H9 (cell line): ENCODE results near the gene LRRC63. TPM values are rescaled to one million over a fixed set of nuclear protein-coding genes. Genes with fewer than 3 reads are reported as not detected.

Experiments used
- DNase-seq: peaks from one replicate; pipeline ENCODE4 v3.0.0-alpha.2; 2017
- H2AFZ ChIP-seq: one replicate; pipeline ENCODE4 v1.6.1; 2013; ENCODE audit warnings: mild to moderate bottlenecking, low read length, control low read depth, moderate library complexity
- H2AK5ac ChIP-seq: 2 replicates; pipeline ENCODE4 v1.6.1; 2013; ENCODE audit warnings: low read length, control low read depth, mixed read lengths; ENCODE audit not compliant: insufficient read length
- H2BK120ac ChIP-seq: one replicate; pipeline ENCODE4 v1.6.1; 2013; ENCODE audit warnings: low read depth, mild to moderate bottlenecking, low read length, control low read depth, inconsistent platforms; ENCODE audit not compliant: poor library complexity, severe bottlenecking
- H2BK12ac ChIP-seq: 2 replicates; pipeline ENCODE4 v1.6.1; 2013; ENCODE audit warnings: low read length, control low read depth, mixed read lengths, low read depth; ENCODE audit not compliant: insufficient read length
- H2BK15ac ChIP-seq: 2 replicates; pipeline ENCODE4 v1.6.1; 2013; ENCODE audit warnings: low read depth, low read length, control low read depth
- H2BK20ac ChIP-seq: one replicate; pipeline ENCODE4 v1.6.1; 2013; ENCODE audit warnings: low read depth, mild to moderate bottlenecking, low read length, control low read depth, inconsistent platforms; ENCODE audit not compliant: poor library complexity, severe bottlenecking
- H2BK5ac ChIP-seq: 2 replicates; pipeline ENCODE4 v1.6.1; 2013; ENCODE audit warnings: low read length, control low read depth, mixed read lengths; ENCODE audit not compliant: insufficient read length
- H3K14ac ChIP-seq: 2 replicates; pipeline ENCODE4 v1.6.1; 2013; ENCODE audit warnings: low read length, control low read depth; ENCODE audit not compliant: insufficient read depth
- H3K18ac ChIP-seq: 2 replicates; pipeline ENCODE4 v1.6.1; 2013; ENCODE audit warnings: low read depth, mild to moderate bottlenecking, mixed read lengths, low read length, control low read depth; ENCODE audit not compliant: insufficient read length
- H3K23ac ChIP-seq: 2 replicates; pipeline ENCODE4 v1.6.1; 2013; ENCODE audit warnings: low read length, control low read depth, mixed read lengths, low read depth; ENCODE audit not compliant: insufficient read length
- H3K23me2 ChIP-seq: 2 replicates; pipeline ENCODE4 v1.6.1; 2013; ENCODE audit warnings: low read depth, mild to moderate bottlenecking, mixed read lengths, low read length, control low read depth; ENCODE audit not compliant: insufficient read length, poor library complexity, severe bottlenecking
- H3K27ac ChIP-seq: 2 replicates; pipeline ENCODE4 v1.5.1; 2013; ENCODE audit warnings: low read length, control low read depth, mixed read lengths, low read depth; ENCODE audit not compliant: insufficient read length
- H3K27me3 ChIP-seq: 2 replicates; pipeline ENCODE4 v1.6.1; 2013; ENCODE audit warnings: low read length, control low read depth, inconsistent platforms; ENCODE audit not compliant: insufficient read depth
- H3K4ac ChIP-seq: 2 replicates; pipeline ENCODE4 v1.6.1; 2013; ENCODE audit warnings: low read depth, mild to moderate bottlenecking, control low read depth, inconsistent platforms, low read length, moderate library complexity
- H3K4me1 ChIP-seq: 2 replicates; pipeline ENCODE4 v1.6.1; 2013; ENCODE audit warnings: low read length, control low read depth, inconsistent platforms; ENCODE audit not compliant: insufficient read depth
- H3K4me2 ChIP-seq: 2 replicates; pipeline ENCODE4 v1.6.1; 2013; ENCODE audit warnings: low read length, control low read depth, mixed read lengths; ENCODE audit not compliant: insufficient read length, insufficient read depth
- H3K56ac ChIP-seq: 2 replicates; pipeline ENCODE4 v1.6.1; 2013; ENCODE audit warnings: low read depth, mild to moderate bottlenecking, mixed read lengths, low read length, control low read depth; ENCODE audit not compliant: insufficient read length
- H3K79me1 ChIP-seq: 2 replicates; pipeline ENCODE4 v1.6.1; 2013; ENCODE audit warnings: low read depth, mild to moderate bottlenecking, moderate library complexity, low read length, control low read depth, inconsistent platforms; ENCODE audit not compliant: insufficient read depth, poor library complexity, severe bottlenecking
- H3K79me2 ChIP-seq: 2 replicates; pipeline ENCODE4 v1.6.1; 2013; ENCODE audit warnings: low read length, control low read depth, inconsistent platforms; ENCODE audit not compliant: insufficient read depth
- H3K9ac ChIP-seq: 2 replicates; pipeline ENCODE4 v1.6.1; 2013; ENCODE audit warnings: low read length, control low read depth, mixed read lengths; ENCODE audit not compliant: insufficient read length; ENCODE audit errors: extremely low read depth
- H3K9me3 ChIP-seq: one replicate; pipeline ENCODE4 v1.6.1; 2013; ENCODE audit warnings: low read depth, low read length, inconsistent platforms; ENCODE audit not compliant: control insufficient read depth
- H3T11ph ChIP-seq: one replicate; pipeline ENCODE4 v1.6.1; 2013; ENCODE audit warnings: mild to moderate bottlenecking, low read length, control low read depth, inconsistent platforms
- H4K20me1 ChIP-seq: one replicate; pipeline ENCODE4 v1.6.1; 2013; ENCODE audit not compliant: control insufficient read depth, insufficient read length, insufficient read depth
- H4K5ac ChIP-seq: 2 replicates; pipeline ENCODE4 v1.6.1; 2013; ENCODE audit warnings: low read depth, mild to moderate bottlenecking, mixed read lengths, low read length, control low read depth; ENCODE audit not compliant: insufficient read length
- H4K8ac ChIP-seq: replicated peaks from 2 replicates; pipeline ENCODE4 v1.6.1; 2013; ENCODE audit warnings: low read length, control low read depth, mixed read lengths, low read depth; ENCODE audit not compliant: insufficient read length
- H4K91ac ChIP-seq: 2 replicates; pipeline ENCODE4 v1.6.1; 2013; ENCODE audit warnings: low read depth, mild to moderate bottlenecking, moderate library complexity, mixed read lengths, low read length, control low read depth; ENCODE audit not compliant: insufficient read length
- H3K27ac Mint-ChIP-seq, 3 experiments: 2 replicates in 2 of 3; 3 replicates in 1 of 3; pipeline ENCODE4 v1.8.0; 2020 to 2021; ENCODE audit warnings: mixed read lengths in 3 of 3, mild to moderate bottlenecking in 1 of 3, moderate library complexity in 1 of 3
- H3K27me3 Mint-ChIP-seq: 2 replicates; pipeline ENCODE4 v1.8.0; 2021; ENCODE audit warnings: low read depth, mild to moderate bottlenecking, moderate library complexity, mixed read lengths
- H3K36me3 Mint-ChIP-seq, 3 experiments: 2 replicates in 2 of 3; 3 replicates in 1 of 3; pipeline ENCODE4 v1.8.0; 2020 to 2021; ENCODE audit warnings: low read depth in 3 of 3, mixed read lengths in 3 of 3; ENCODE audit not compliant: insufficient read depth in 1 of 3
- H3K4me1 Mint-ChIP-seq, 2 experiments: 2 replicates each; pipeline ENCODE4 v1.8.0; 2020; ENCODE audit warnings: mixed read lengths in 2 of 2
- H3K4me3 Mint-ChIP-seq, 2 experiments: 2 replicates in 1 of 2; 3 replicates in 1 of 2; pipeline ENCODE4 v1.8.0; 2020 to 2021; ENCODE audit warnings: mild to moderate bottlenecking in 2 of 2, mixed read lengths in 2 of 2, moderate library complexity in 1 of 2
- H3K9me3 Mint-ChIP-seq, 2 experiments: 2 replicates in 1 of 2; 3 replicates in 1 of 2; pipeline ENCODE4 v1.8.0; 2020; ENCODE audit warnings: mild to moderate bottlenecking in 2 of 2, mixed read lengths in 2 of 2, moderate library complexity in 1 of 2
- WGBS: extraction: QIAGEN DNeasy Blood & Tissue Kit; methylation state at CpG from one replicate; pipeline ENCODE4 v1.1.7; 2013; ENCODE audit warnings: missing lambda C conversion rate, low lambda C conversion rate, mixed read lengths; ENCODE audit not compliant: insufficient read length; ENCODE audit errors: extremely low coverage; 5-methylcytosine and 5-hydroxymethylcytosine counted together
- total RNA-seq: library from RNA; stranded (reverse); gene quantifications from 2 replicates; pipeline ENCODE4 v1.2.1, GENCODE V29; 2021
- TF ChIP-seq, protein P1 (sequence below): fragments of 200-600 bp; sonication (generic); conservative IDR thresholded peaks from 3 replicates; pipeline ENCODE4 v1.8.0; 2021; ENCODE audit warnings: antibody characterized with exemption, mild to moderate bottlenecking

The LRRC63 gene
- total RNA-seq, 1 experiment from 2014 or later = not detected

- H4K20me1 ChIP-seq = no peaks in the 10 kb centered on the region
- H2BK12ac ChIP-seq = no peak overlapping the region
- H2BK5ac ChIP-seq = no peak overlapping the region
- no CpG with 5 or more reads among the region's 7 CpGs for WGBS
- H3T11ph ChIP-seq = no peak overlapping the region
- Mint-ChIP-seq H3K27me3 (peaks cover 28% of the 10 kb centered on the region), H3K27ac (no peak overlapping the region; a peak in 1 of 7 replicates), H3K4me1 (peaks cover 12 to 16% of the 10 kb centered on the region in 2 experiments), H3K36me3 (no peaks in the 10 kb centered on the region), H3K9me3 (no peaks in the 10 kb centered on the region), H3K4me3 (no peak overlapping the region)
- H3K27me3 ChIP-seq = no peaks in the 10 kb centered on the region
- no peak overlapping the region for H3K4me2 ChIP-seq
- no peak overlapping the region for H3K56ac ChIP-seq
- no peak overlapping the region for H2AFZ ChIP-seq
- no peak overlapping the region for H2BK120ac ChIP-seq
- H3K79me2 ChIP-seq = no peaks in the 10 kb centered on the region
- H4K5ac ChIP-seq = no peak overlapping the region
- H3K23ac ChIP-seq = no peak overlapping the region
- H3K4ac ChIP-seq = no peak overlapping the region
- no peak overlapping the region for H4K8ac ChIP-seq
- no peaks in the 10 kb centered on the region for H3K23me2 ChIP-seq
- H3K27ac ChIP-seq = no peak overlapping the region
- no peaks in the 10 kb centered on the region for H3K4me1 ChIP-seq
- H3K18ac ChIP-seq = no peak overlapping the region
- no peak overlapping the region for H3K14ac ChIP-seq
- TF ChIP-seq, protein P1, sequence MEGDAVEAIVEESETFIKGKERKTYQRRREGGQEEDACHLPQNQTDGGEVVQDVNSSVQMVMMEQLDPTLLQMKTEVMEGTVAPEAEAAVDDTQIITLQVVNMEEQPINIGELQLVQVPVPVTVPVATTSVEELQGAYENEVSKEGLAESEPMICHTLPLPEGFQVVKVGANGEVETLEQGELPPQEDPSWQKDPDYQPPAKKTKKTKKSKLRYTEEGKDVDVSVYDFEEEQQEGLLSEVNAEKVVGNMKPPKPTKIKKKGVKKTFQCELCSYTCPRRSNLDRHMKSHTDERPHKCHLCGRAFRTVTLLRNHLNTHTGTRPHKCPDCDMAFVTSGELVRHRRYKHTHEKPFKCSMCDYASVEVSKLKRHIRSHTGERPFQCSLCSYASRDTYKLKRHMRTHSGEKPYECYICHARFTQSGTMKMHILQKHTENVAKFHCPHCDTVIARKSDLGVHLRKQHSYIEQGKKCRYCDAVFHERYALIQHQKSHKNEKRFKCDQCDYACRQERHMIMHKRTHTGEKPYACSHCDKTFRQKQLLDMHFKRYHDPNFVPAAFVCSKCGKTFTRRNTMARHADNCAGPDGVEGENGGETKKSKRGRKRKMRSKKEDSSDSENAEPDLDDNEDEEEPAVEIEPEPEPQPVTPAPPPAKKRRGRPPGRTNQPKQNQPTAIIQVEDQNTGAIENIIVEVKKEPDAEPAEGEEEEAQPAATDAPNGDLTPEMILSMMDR = no peak
- H4K91ac ChIP-seq = no peak overlapping the region
- no peaks in the 10 kb centered on the region for H3K9me3 ChIP-seq
- H3K79me1 ChIP-seq = no peaks in the 10 kb centered on the region
- no peak overlapping the region for H2AK5ac ChIP-seq
- no peak overlapping the region for H3K9ac ChIP-seq
- H2BK20ac ChIP-seq = no peak overlapping the region
- no peak overlapping the region for H2BK15ac ChIP-seq
- DNase-seq = peak; percentile 35
Observed at GRCh38 chr13:46170268-46170667, 41.5 kb upstream of the LRRC63 start.
